ENCODE measurements around the gene ISM1. TPM values are rescaled to one million over a fixed set of nuclear protein-coding genes. Genes with fewer than 3 reads are reported as not detected.

Gene ISM1
- total and polyA plus RNA-seq, 2 donors (not counting 3 experiments of a cell fraction or from before 2014, with no cell fraction given) = not detected

- DNase-seq (ENCODE audit: low read depth, low spot score) = no peak
- H3K9ac ChIP-seq (replicated peaks; ENCODE audit: extremely low read depth, insufficient read depth, low read length) = no peak overlapping the region
- no TSS peak for BruUV-seq (replicated peaks)
- no peak overlapping the region for H3K27ac ChIP-seq (ENCODE audit: insufficient read depth, low read depth, low read length)
- no peaks in the 10 kb centered on the region for H4K20me1 ChIP-seq (replicated peaks; ENCODE audit: control insufficient read depth, extremely low read depth, insufficient read depth, low read length)
- H3K4me1 ChIP-seq (ENCODE audit: control insufficient read depth, extremely low read depth, insufficient read depth, low read length) = no peaks in the 10 kb centered on the region
- H3K4me2 ChIP-seq (ENCODE audit: insufficient read depth, low read length) = no peak overlapping the region
- FAIRE-seq = no peak
- intact Hi-C loops (cut with micrococcal nuclease) (no loop called here), dilution Hi-C loops (cut with MboI; ENCODE audit: extremely low pct_ligation_motif_present, low sequenced_read_pairs) (no loop called here)
- no peak overlapping the region for H2AFZ ChIP-seq (ENCODE audit: low read depth, low read length)
- H3K9me3 ChIP-seq (replicated peaks; ENCODE audit: control insufficient read depth, insufficient read depth, low read length) = no peaks in the 10 kb centered on the region
- no peaks in the 10 kb centered on the region for H3K36me3 ChIP-seq (ENCODE audit: control insufficient read depth in 2 of 2, extremely low read depth in 1 of 2, insufficient read depth in 2 of 2, low read length in 2 of 2)
- TF ChIP-seq JUN (IDR thresholded peaks at IDR 0.05; ENCODE audit: borderline replicate concordance, insufficient read depth, insufficient read length, low read depth) (no peak), CTCF (IDR thresholded peaks at IDR 0.05; ENCODE audit: extremely low read depth in 1 of 2, insufficient read depth in 1 of 2, low read depth in 1 of 2, low read length in 2 of 2) (no peak), EZH2 (IDR thresholded peaks at IDR 0.05; ENCODE audit: borderline replicate concordance, low read depth, low read length, severe bottlenecking) (no peak), GATA2 (IDR thresholded peaks at IDR 0.05; ENCODE audit: insufficient read depth, insufficient read length, low read depth, low read length) (no peak), FOS (IDR thresholded peaks at IDR 0.05; ENCODE audit: borderline replicate concordance, insufficient read depth, low read length) (no peak), MYC (IDR thresholded peaks at IDR 0.05; ENCODE audit: low read depth, low read length) (no peak), POLR2AphosphoS5 (IDR thresholded peaks at IDR 0.05; ENCODE audit: insufficient read depth, low read depth, low read length) (no peak), POLR2A (IDR thresholded peaks at IDR 0.05; ENCODE audit: low read depth, low read length) (no peak)
- TF ChIP-seq, protein P1, sequence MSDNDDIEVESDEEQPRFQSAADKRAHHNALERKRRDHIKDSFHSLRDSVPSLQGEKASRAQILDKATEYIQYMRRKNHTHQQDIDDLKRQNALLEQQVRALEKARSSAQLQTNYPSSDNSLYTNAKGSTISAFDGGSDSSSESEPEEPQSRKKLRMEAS (IDR thresholded peaks at IDR 0.05; ENCODE audit: insufficient read depth, insufficient read length) = no peak
- no peak overlapping the region for H3K4me3 ChIP-seq (replicated peaks in 1 of 3; ENCODE audit: insufficient read depth in 1 of 3, low read depth in 1 of 3, low read length in 3 of 3)
- H3K79me2 ChIP-seq (ENCODE audit: control insufficient read depth, insufficient read depth, low read length) = no peaks in the 10 kb centered on the region
- peaks cover 5 to 24% of the 10 kb centered on the region in 2 experiments for H3K27me3 ChIP-seq (ENCODE audit: control insufficient read depth in 2 of 2, insufficient read depth in 2 of 2, low read length in 2 of 2)
- ChIA-PET CTCF (no interaction called here), POLR2A (no interaction called here)
- H3K9me1 ChIP-seq (replicated peaks; ENCODE audit: control insufficient read depth, extremely low read depth, insufficient read depth, low read length) = no peaks in the 10 kb centered on the region
Observed at GRCh38 chr20:13280609-13281324, 59.7 kb downstream of the ISM1 start.

All from endothelial cell of umbilical vein (primary cell).